ENCODE data around the gene NPIPA3.
"Not testable (repeated sequence)": the region's sequence is repeated elsewhere in the genome, so short reads cannot be mapped to it uniquely, and the experiment has no call there.

Gene NPIPA3

DNA sequence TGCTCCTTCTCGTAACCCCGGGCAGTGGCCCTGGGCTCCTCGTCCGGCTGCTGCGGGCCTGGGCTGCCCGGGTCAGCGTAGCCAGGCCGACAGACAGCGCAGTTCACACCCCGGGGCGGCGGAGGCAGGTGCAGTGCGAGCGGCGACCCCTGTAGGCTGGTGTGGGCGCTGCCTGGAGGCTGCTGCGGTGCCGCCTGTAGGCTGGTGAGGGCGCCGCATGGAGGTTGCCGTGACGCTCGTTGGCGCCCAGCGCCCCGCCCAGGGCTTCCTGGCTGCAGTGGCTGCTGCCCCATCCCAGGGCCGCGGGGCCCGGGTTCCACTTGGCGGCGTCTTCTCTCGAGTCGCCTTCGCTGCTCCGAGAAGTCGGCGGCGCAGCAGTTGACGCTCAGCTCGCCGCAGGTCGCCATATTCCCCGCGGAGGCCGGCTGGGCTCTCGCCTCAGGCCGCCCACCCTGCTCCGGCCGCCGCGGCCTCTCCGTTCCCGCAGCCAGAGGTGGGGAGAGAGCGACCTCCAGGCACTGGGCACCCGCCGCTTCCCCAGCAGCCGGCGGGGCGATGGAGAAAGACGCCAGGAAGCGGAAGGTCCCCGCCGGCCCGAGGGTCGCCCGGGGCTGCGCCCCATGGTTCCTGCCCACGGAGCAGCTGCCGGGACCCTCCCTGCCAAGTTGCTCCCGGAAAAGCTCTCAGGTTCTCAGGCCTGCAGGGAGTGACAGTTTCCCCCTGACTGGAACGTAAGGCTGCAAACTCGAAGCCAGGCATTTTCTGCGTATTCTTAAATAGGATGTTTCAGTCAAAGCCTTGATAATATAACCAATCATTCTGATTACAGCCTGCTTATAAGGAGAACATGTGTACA lies 39.3 kb downstream of the NPIPA3 start, which contains the start of gene NPIPA2:
NPIPA2 (plus strand) TSS at position 261 of the 856 bp plus-strand sequence. CDS start 5,533 bp downstream, outside the sequence.
- DNase-seq (ENCODE audit: low read depth) = not testable (repeated sequence)

DNA sequence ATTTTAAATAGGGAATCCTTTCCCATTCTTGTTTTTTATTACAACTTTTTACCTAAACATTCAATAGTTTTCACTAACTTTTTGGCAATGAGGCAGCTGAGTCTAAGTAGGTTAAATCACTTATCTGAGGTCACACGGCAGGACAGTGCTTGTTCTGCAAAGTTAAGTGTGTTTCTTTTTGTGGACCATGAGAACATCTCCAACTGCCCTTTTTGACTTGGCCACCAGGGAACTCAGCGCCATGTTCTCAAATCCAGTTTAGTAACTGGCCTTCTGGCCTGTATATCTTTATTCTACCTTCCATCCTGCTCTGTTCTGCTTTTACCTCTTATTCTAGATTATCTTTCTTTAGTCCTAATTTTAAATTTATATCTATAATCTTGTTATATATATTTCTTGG lies 70.4 kb downstream of the NPIPA3 start:
- DNase-seq (ENCODE audit: low read depth) = not testable (repeated sequence)

DNA sequence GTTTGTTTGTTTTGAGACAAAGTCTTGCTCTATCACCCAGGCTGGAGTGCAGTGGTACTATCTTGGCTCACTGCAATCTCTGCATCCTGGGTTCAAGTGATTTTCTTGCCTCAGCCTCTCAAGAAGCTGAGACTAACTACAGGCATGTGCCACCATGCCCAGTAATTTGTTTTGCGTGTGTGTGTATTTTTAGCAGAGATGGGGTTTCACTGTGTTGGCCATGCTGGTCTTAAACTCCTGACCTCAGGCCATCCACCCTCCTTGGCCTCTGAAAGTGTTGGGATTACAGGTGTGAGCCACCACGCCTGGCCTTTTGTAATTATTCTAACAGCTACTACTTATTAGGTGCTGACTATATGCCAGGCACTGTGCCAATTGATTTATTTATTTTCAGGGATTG lies 72.4 kb downstream of the NPIPA3 start:
- DNase-seq (ENCODE audit: low read depth) = not testable (repeated sequence)

All from HS-27A (cell line).